ENCODE measurements around the gene MAN1A1. TPM values are rescaled to one million over a fixed set of nuclear protein-coding genes. Genes with fewer than 3 reads are reported as not detected.

MAN1A1 gene
- total RNA-seq, 1 donor from 2014 or later, result 45.9 TPM

DNA sequence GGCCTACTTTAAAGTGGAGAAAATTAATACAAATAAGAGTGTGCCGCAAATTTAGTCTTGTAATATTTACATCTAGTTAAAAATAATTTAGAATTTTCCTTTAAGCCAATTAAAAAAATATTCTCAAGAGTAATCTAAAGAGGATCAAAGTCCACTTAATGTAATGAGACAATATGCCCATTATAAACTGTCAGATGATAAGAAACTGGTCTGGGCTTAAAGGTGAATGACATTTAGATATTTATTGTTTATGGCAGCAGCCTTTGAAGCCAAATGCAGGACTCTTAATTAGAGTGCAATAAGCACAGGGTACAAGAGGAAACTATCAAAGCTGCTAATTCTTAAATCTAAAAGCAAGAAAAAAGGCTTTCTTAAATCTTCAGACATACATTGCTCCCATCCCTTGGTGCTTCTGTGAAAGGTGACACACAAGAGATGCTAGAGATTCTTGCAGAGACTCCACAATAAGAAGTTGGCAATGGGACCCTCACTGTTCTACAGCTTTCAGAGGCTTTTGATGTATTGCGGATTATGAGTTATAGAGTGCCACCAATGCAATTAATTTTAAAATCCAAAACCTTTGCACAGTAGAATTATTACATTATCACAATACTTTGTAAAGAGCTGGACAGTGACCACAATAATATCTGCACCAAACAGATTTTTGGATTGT, 116.1 kb downstream of the MAN1A1 start:
- Histone ChIP-seq H3K27me3 (ENCODE audit: control insufficient read depth in 3 of 3, insufficient read depth in 3 of 3, low read length in 3 of 3) (no peaks in the 10 kb centered on the region), H3K4me1 (ENCODE audit: control insufficient read depth in 3 of 3, insufficient read depth in 3 of 3, low read length in 3 of 3) (no peaks in the 10 kb centered on the region), H3K36me3 (ENCODE audit: control insufficient read depth in 3 of 3, insufficient read depth in 3 of 3, low read length in 3 of 3) (no peaks in the 10 kb centered on the region), H3K9ac (ENCODE audit: low read depth in 1 of 3, low read length in 3 of 3) (no peak overlapping the region), H3K4me3 (ENCODE audit: low read length in 3 of 3) (no peak overlapping the region), H3K27ac (ENCODE audit: low read depth, low read length) (no peak overlapping the region), H3K9me3 (ENCODE audit: control insufficient read depth in 3 of 3, low read length in 3 of 3) (no peaks in the 10 kb centered on the region)

DNA sequence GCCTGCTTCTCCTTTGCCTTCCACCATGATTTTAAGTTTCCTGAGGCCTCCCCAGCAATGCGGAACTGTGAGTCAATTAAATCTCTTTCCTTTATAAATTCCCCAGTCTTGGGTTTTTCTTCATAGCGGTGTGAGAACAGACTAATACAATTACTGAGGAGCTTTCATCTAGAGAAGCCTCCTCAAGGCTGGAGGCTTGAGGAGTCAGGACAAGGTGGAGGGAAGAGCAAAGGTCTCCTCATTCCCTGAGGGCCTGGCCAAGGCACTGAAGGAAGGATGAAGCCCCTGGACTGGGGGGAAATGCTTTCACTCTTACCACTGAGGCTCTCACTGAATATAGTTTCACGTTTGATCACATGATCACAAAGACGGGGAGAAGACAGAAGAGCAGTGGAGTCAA, 118.2 kb downstream of the MAN1A1 start:
- H3K9me3 ChIP-seq (ENCODE audit: control insufficient read depth in 3 of 3, low read length in 3 of 3), result no peaks in the 10 kb centered on the region
- no peaks in the 10 kb centered on the region for H3K27me3 ChIP-seq (ENCODE audit: control insufficient read depth in 3 of 3, insufficient read depth in 3 of 3, low read length in 3 of 3)
- no peaks in the 10 kb centered on the region for H3K4me1 ChIP-seq (ENCODE audit: control insufficient read depth in 3 of 3, insufficient read depth in 3 of 3, low read length in 3 of 3)
- H3K4me3 ChIP-seq (ENCODE audit: low read length in 3 of 3), result no peak overlapping the region
- no peak overlapping the region for H3K27ac ChIP-seq (ENCODE audit: low read depth, low read length)
- no peaks in the 10 kb centered on the region for H3K36me3 ChIP-seq (ENCODE audit: control insufficient read depth in 3 of 3, insufficient read depth in 3 of 3, low read length in 3 of 3)
- H3K9ac ChIP-seq (ENCODE audit: low read depth in 1 of 3, low read length in 3 of 3), result no peak overlapping the region

- Histone ChIP-seq H3K27ac (ENCODE audit: low read depth, low read length) (no peak overlapping the region), H3K27me3 (ENCODE audit: control insufficient read depth in 3 of 3, insufficient read depth in 3 of 3, low read length in 3 of 3) (no peaks in the 10 kb centered on the region), H3K9ac (ENCODE audit: low read depth in 1 of 3, low read length in 3 of 3) (no peak overlapping the region), H3K4me3 (ENCODE audit: low read length in 3 of 3) (no peak overlapping the region), H3K36me3 (ENCODE audit: control insufficient read depth in 3 of 3, insufficient read depth in 3 of 3, low read length in 3 of 3) (no peaks in the 10 kb centered on the region), H3K9me3 (ENCODE audit: control insufficient read depth in 3 of 3, low read length in 3 of 3) (no peaks in the 10 kb centered on the region), H3K4me1 (ENCODE audit: control insufficient read depth in 3 of 3, insufficient read depth in 3 of 3, low read length in 3 of 3) (no peaks in the 10 kb centered on the region)
Measured at GRCh38 chr6:119230160-119230559, 119.4 kb downstream of the MAN1A1 start.

DNA sequence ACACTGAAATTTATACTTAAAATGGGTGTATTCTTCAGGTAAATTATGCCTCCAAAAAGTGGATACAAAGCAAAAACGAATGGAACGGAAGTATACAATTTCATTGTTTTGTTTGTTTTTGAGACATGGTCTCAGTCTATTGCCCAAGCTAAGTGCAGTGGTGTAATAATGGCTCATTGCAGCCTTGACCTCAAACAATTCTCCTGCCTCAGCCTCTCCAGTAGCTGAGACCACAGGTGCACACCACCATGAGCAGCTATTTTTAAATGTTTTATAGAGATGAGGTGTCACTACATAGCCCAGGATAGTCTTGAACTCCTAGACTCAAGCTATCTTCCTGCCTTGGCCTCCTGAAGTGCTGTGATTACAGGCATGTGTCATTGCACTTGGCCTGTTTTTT, 122.2 kb downstream of the MAN1A1 start:
- no peaks in the 10 kb centered on the region for H3K9me3 ChIP-seq (ENCODE audit: control insufficient read depth in 3 of 3, low read length in 3 of 3)
- H3K36me3 ChIP-seq (ENCODE audit: control insufficient read depth in 3 of 3, insufficient read depth in 3 of 3, low read length in 3 of 3), result no peaks in the 10 kb centered on the region
- H3K4me1 ChIP-seq (ENCODE audit: control insufficient read depth in 3 of 3, insufficient read depth in 3 of 3, low read length in 3 of 3), result no peaks in the 10 kb centered on the region
- no peaks in the 10 kb centered on the region for H3K27me3 ChIP-seq (ENCODE audit: control insufficient read depth in 3 of 3, insufficient read depth in 3 of 3, low read length in 3 of 3)
- no peak overlapping the region for H3K4me3 ChIP-seq (ENCODE audit: low read length in 3 of 3)
- no peak overlapping the region for H3K27ac ChIP-seq (ENCODE audit: low read depth, low read length)
- no peak overlapping the region for H3K9ac ChIP-seq (ENCODE audit: low read depth in 1 of 3, low read length in 3 of 3)

DNA sequence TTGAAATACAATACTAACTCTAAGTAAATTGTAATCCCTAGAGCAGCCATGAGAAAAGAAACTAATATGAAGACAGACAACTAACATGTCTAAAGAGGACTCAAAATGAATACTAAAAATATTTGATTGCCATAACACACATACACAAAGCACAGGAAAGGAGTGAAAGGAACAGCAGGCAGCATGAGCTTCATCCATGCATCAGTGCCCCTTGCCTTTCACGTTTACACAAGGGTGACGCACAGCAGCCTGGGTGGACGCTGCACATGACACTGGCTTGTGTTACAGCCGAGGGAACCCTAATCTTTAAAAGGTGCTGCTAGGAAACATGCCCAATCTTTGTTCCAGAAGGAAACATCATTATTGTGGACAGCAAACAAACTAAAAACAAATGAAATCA, 123.5 kb downstream of the MAN1A1 start:
- Histone ChIP-seq H3K4me1 (ENCODE audit: control insufficient read depth in 3 of 3, insufficient read depth in 3 of 3, low read length in 3 of 3) (no peaks in the 10 kb centered on the region), H3K4me3 (ENCODE audit: low read length in 3 of 3) (no peak overlapping the region), H3K9ac (ENCODE audit: low read depth in 1 of 3, low read length in 3 of 3) (no peak overlapping the region), H3K36me3 (ENCODE audit: control insufficient read depth in 3 of 3, insufficient read depth in 3 of 3, low read length in 3 of 3) (no peaks in the 10 kb centered on the region), H3K9me3 (ENCODE audit: control insufficient read depth in 3 of 3, low read length in 3 of 3) (no peaks in the 10 kb centered on the region), H3K27ac (ENCODE audit: low read depth, low read length) (no peak overlapping the region), H3K27me3 (ENCODE audit: control insufficient read depth in 3 of 3, insufficient read depth in 3 of 3, low read length in 3 of 3) (no peaks in the 10 kb centered on the region)

DNA sequence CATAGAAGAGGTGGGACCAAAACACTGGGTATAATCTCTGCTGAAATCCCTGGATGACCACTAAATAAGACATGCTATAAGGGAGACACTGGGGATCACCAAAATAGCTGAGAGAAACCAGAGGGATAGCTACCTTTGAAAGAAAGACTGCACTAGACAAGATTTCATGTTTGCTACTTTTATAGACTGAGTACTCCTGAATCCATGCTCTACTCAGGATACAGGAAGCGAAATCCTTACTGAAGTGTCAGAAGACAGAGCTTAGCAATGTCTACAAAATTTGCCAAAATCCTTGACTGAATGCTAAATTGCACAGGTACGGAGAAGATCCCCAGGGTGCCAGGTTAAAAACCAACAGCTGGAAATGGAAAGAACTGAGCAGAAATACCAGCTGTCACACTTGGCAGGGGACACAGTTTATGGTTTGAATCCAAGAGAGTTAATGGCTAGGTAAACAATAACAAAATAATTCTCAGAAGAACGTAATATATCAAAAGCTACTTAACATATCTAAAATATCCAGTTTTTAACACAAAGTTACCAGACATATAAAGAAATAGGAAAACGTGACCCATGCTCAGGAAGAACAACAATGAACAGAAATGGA, 125.4 kb downstream of the MAN1A1 start:
- Histone ChIP-seq H3K9me3 (ENCODE audit: control insufficient read depth in 3 of 3, low read length in 3 of 3) (no peaks in the 10 kb centered on the region), H3K27ac (ENCODE audit: low read depth, low read length) (no peak overlapping the region), H3K36me3 (ENCODE audit: control insufficient read depth in 3 of 3, insufficient read depth in 3 of 3, low read length in 3 of 3) (no peaks in the 10 kb centered on the region), H3K27me3 (ENCODE audit: control insufficient read depth in 3 of 3, insufficient read depth in 3 of 3, low read length in 3 of 3) (no peaks in the 10 kb centered on the region), H3K4me3 (ENCODE audit: low read length in 3 of 3) (no peak overlapping the region), H3K9ac (ENCODE audit: low read depth in 1 of 3, low read length in 3 of 3) (no peak overlapping the region), H3K4me1 (ENCODE audit: control insufficient read depth in 3 of 3, insufficient read depth in 3 of 3, low read length in 3 of 3) (no peaks in the 10 kb centered on the region)

DNA sequence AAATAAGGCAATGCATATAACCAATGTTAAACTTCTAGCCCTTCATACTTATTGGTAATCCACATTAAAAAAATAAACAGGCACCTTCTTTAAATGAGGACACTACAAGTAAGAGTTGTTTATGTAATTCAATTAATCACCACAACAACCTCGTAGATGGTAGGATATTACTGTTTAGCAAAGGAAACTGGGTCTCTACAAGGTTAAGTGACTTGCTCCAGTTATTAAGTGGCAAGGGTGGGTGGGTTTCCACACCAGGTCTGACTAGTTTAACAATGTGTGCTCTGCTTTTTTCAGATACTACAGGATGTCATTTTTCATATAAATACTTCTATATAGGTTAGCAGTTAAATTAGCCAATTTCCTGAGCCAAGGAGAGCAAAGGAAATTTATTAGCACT, 129.1 kb downstream of the MAN1A1 start:
- Histone ChIP-seq H3K27ac (ENCODE audit: low read depth, low read length) (no peak overlapping the region), H3K4me3 (ENCODE audit: low read length in 3 of 3) (no peak overlapping the region), H3K9me3 (ENCODE audit: control insufficient read depth in 3 of 3, low read length in 3 of 3) (no peaks in the 10 kb centered on the region), H3K4me1 (ENCODE audit: control insufficient read depth in 3 of 3, insufficient read depth in 3 of 3, low read length in 3 of 3) (no peaks in the 10 kb centered on the region), H3K36me3 (ENCODE audit: control insufficient read depth in 3 of 3, insufficient read depth in 3 of 3, low read length in 3 of 3) (no peaks in the 10 kb centered on the region), H3K27me3 (ENCODE audit: control insufficient read depth in 3 of 3, insufficient read depth in 3 of 3, low read length in 3 of 3) (no peaks in the 10 kb centered on the region), H3K9ac (ENCODE audit: low read depth in 1 of 3, low read length in 3 of 3) (no peak overlapping the region)

DNA sequence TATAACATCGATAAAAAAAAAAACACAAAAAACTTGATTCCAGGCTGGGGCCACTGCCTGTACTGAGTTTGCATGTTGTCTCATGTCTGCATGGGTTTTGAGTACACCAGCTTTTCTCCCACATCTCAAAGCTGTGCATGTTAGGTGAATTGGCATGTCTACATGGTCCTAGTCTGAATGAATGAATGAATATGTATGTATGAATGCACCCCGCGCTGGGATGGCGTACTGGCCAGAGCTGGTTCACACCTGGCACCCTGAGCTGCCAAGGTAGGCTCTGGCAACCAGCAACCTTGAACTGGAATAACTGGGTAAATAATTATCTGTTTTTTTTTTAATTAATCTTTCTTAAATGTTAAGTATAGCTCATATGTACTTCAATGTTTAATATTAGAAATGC, 131.0 kb downstream of the MAN1A1 start:
- Histone ChIP-seq H3K36me3 (ENCODE audit: control insufficient read depth in 3 of 3, insufficient read depth in 3 of 3, low read length in 3 of 3) (no peaks in the 10 kb centered on the region), H3K9me3 (ENCODE audit: control insufficient read depth in 3 of 3, low read length in 3 of 3) (no peaks in the 10 kb centered on the region), H3K27ac (ENCODE audit: low read depth, low read length) (no peak overlapping the region), H3K4me3 (ENCODE audit: low read length in 3 of 3) (no peak overlapping the region), H3K9ac (ENCODE audit: low read depth in 1 of 3, low read length in 3 of 3) (no peak overlapping the region), H3K27me3 (ENCODE audit: control insufficient read depth in 3 of 3, insufficient read depth in 3 of 3, low read length in 3 of 3) (no peaks in the 10 kb centered on the region), H3K4me1 (ENCODE audit: control insufficient read depth in 3 of 3, insufficient read depth in 3 of 3, low read length in 3 of 3) (no peaks in the 10 kb centered on the region)

- H3K27me3 ChIP-seq (ENCODE audit: control insufficient read depth in 3 of 3, insufficient read depth in 3 of 3, low read length in 3 of 3), result no peaks in the 10 kb centered on the region
- peaks cover 0 to 2% (median 0%) of the 10 kb centered on the region in 3 donors for H3K36me3 ChIP-seq (ENCODE audit: control insufficient read depth in 3 of 3, insufficient read depth in 3 of 3, low read length in 3 of 3)
- H3K4me1 ChIP-seq (ENCODE audit: control insufficient read depth in 3 of 3, insufficient read depth in 3 of 3, low read length in 3 of 3), result no peaks in the 10 kb centered on the region
- no peak overlapping the region for H3K9ac ChIP-seq (ENCODE audit: low read depth in 1 of 3, low read length in 3 of 3)
- H3K4me3 ChIP-seq (ENCODE audit: low read length in 3 of 3), result no peak overlapping the region
- H3K27ac ChIP-seq (ENCODE audit: low read depth, low read length), result no peak overlapping the region
- no peaks in the 10 kb centered on the region for H3K9me3 ChIP-seq (ENCODE audit: control insufficient read depth in 3 of 3, low read length in 3 of 3)
Measured at GRCh38 chr6:119215885-119216590, 133.5 kb downstream of the MAN1A1 start.

- no peak overlapping the region for H3K9ac ChIP-seq (ENCODE audit: low read depth in 1 of 3, low read length in 3 of 3)
- H3K4me1 ChIP-seq (ENCODE audit: control insufficient read depth in 3 of 3, insufficient read depth in 3 of 3, low read length in 3 of 3), result no peaks in the 10 kb centered on the region
- H3K9me3 ChIP-seq (ENCODE audit: control insufficient read depth in 3 of 3, low read length in 3 of 3), result no peaks in the 10 kb centered on the region
- H3K27me3 ChIP-seq (ENCODE audit: control insufficient read depth in 3 of 3, insufficient read depth in 3 of 3, low read length in 3 of 3), result no peaks in the 10 kb centered on the region
- no peak overlapping the region for H3K27ac ChIP-seq (ENCODE audit: low read depth, low read length)
- H3K36me3 ChIP-seq (ENCODE audit: control insufficient read depth in 3 of 3, insufficient read depth in 3 of 3, low read length in 3 of 3), result peaks cover 0 to 2% (median 0%) of the 10 kb centered on the region in 3 donors
- no peak overlapping the region for H3K4me3 ChIP-seq (ENCODE audit: low read length in 3 of 3)
Measured at GRCh38 chr6:119215309-119215708, 134.3 kb downstream of the MAN1A1 start.
